Activated CD8-positive, alpha-beta T cell treated with anti-CD3 and anti-CD28 coated beads for 36 hours (primary cell): Measurements from ENCODE around the gene MEGF9. TPM values are rescaled to one million over a fixed set of nuclear protein-coding genes. Genes with fewer than 3 reads are reported as not detected.

Experiments
- ATAC-seq: fragments of 200-7000 bp; cut with Tn5 transposase; one replicate; pipeline ENCODE4 v1.10.0; 2021; ENCODE audit warnings: mild to moderate bottlenecking, moderate library complexity
- CTCF ChIA-PET: fragments of 350-600 bp; sonication (Branson Sonifier 250); formaldehyde crosslinking; loops from one replicate; lab custom pipeline; 2021; ENCODE audit warnings: antibody characterized with exemption; lab: Charles Lee
- POLR2A ChIA-PET: fragments of 350-600 bp; sonication (Branson Sonifier 250); formaldehyde crosslinking; loops from one replicate; lab custom pipeline; 2021; ENCODE audit warnings: antibody characterized with exemption; lab: Charles Lee
- DNase-seq: peaks from one replicate; pipeline ENCODE4 v3.0.0-alpha.2; 2020
- H3K27ac Mint-ChIP-seq: one replicate; pipeline ENCODE4 v1.8.0; 2021; ENCODE audit warnings: mild to moderate bottlenecking, mixed read lengths
- H3K27me3 Mint-ChIP-seq: one replicate; pipeline ENCODE4 v1.8.0; 2021; ENCODE audit warnings: mixed read lengths
- H3K36me3 Mint-ChIP-seq: one replicate; pipeline ENCODE4 v1.8.0; 2021; ENCODE audit warnings: low read depth, mixed read lengths
- H3K4me1 Mint-ChIP-seq: one replicate; pipeline ENCODE4 v1.8.0; 2021; ENCODE audit warnings: low read depth, mixed read lengths
- H3K4me3 Mint-ChIP-seq: one replicate; pipeline ENCODE4 v1.8.0; 2021; ENCODE audit warnings: mild to moderate bottlenecking, moderate library complexity, mixed read lengths
- H3K9me3 Mint-ChIP-seq: one replicate; pipeline ENCODE4 v1.8.0; 2021; ENCODE audit warnings: mixed read lengths
- CTCF ChIP-seq: fragments of 200-600 bp; IDR thresholded peaks from one replicate; pipeline ENCODE4 v1.8.0; 2022; ENCODE audit warnings: antibody characterized with exemption, mild to moderate bottlenecking
- intact Hi-C: fragments of 100-400 bp; cut with micrococcal nuclease; formaldehyde crosslinking; loops from one replicate; pipeline ENCODE4 v1.10.0; 2022
- total RNA-seq, 2 experiments: library from RNA; stranded (reverse); gene quantifications; one replicate each; pipeline ENCODE4 v1.2.3, GENCODE V29; 2021

MEGF9 gene
- total RNA-seq, 2 experiments from 2014 or later = 3.0 to 3.2 TPM

- ChIA-PET CTCF (interaction anchor here (2.7 kb wide), 1 partner anchor 110 kb away, joined by 9 read pairs; no protein-coding TSS in a partner anchor), POLR2A (no interaction called here)
- Mint-ChIP-seq H3K9me3 (no peaks in the 10 kb centered on the region), H3K27me3 (no peaks in the 10 kb centered on the region), H3K36me3 (no peaks in the 10 kb centered on the region), H3K4me3 (no peak overlapping the region), H3K4me1 (peaks cover 6% of the 10 kb centered on the region), H3K27ac (no peak overlapping the region)
- ATAC-seq (peak; percentile 49), DNase-seq (no peak)
- peak; percentile 33 for TF ChIP-seq CTCF
- intact Hi-C loops = no loop called here
Measured at GRCh38 chr9:120729791-120730241, 15.5 kb upstream of the MEGF9 start.

DNA sequence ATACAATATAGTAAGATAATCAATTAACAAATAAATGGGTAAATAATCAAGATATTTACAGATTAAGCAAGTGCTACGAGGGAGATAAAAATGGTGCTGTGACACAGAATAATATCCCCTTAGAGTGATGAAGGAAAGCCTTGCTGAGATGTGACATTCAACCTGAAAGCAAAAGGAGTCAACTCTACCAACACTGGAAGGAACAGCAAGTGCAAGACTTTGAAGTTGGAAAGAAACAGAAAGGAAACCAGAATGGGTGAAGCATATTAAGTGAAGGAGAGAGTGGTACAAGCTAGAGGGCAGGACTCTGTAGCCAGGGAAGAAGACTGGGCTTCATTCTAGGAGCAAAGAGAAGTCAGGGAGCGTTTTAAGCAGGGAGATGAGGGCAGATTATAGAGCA lies 12.2 kb upstream of the MEGF9 start:
- TF ChIP-seq CTCF = no peak
- no peak for DNase-seq
- intact Hi-C loops = no loop called here
- Mint-ChIP-seq H3K36me3 (no peaks in the 10 kb centered on the region), H3K4me3 (no peak overlapping the region), H3K9me3 (no peaks in the 10 kb centered on the region), H3K27me3 (no peaks in the 10 kb centered on the region), H3K4me1 (peaks cover 6% of the 10 kb centered on the region), H3K27ac (no peak overlapping the region)
- POLR2A ChIA-PET = interaction anchor here (1.5 kb wide), 1 partner anchor 12 kb away, joined by 3 read pairs; no protein-coding TSS in a partner anchor
- ATAC-seq = peak; percentile 70
- CTCF ChIA-PET = interaction anchor here (1.0 kb wide), 1 partner anchor 333 kb away, joined by 4 read pairs; no protein-coding TSS in a partner anchor

GRCh38 chr9:120725907-120726306 lies 11.6 kb upstream of the MEGF9 start:
- no peak for TF ChIP-seq CTCF
- no peaks in the 10 kb centered on the region for H3K9me3 Mint-ChIP-seq
- ATAC-seq = no peak
- peaks cover 6% of the 10 kb centered on the region for H3K4me1 Mint-ChIP-seq
- ChIA-PET CTCF (interaction anchor here (1.0 kb wide), 1 partner anchor 334 kb away, joined by 4 read pairs; no protein-coding TSS in a partner anchor), POLR2A (interaction anchor here (1.5 kb wide), 1 partner anchor 11 kb away, joined by 3 read pairs; no protein-coding TSS in a partner anchor)
- no peaks in the 10 kb centered on the region for H3K27me3 Mint-ChIP-seq
- no peak overlapping the region for H3K27ac Mint-ChIP-seq
- intact Hi-C loops = no loop called here
- H3K4me3 Mint-ChIP-seq = no peak overlapping the region
- DNase-seq = no peak
- no peaks in the 10 kb centered on the region for H3K36me3 Mint-ChIP-seq

GRCh38 chr9:120724757-120725400 lies 10.6 kb upstream of the MEGF9 start:
- H3K27ac Mint-ChIP-seq = no peak overlapping the region
- no peaks in the 10 kb centered on the region for H3K36me3 Mint-ChIP-seq
- POLR2A ChIA-PET = interaction anchor here (1.7 kb wide), 1 partner anchor 9 kb away, joined by 3 read pairs; no protein-coding TSS in a partner anchor
- peaks cover 6% of the 10 kb centered on the region for H3K4me1 Mint-ChIP-seq
- CTCF ChIA-PET = interaction anchor here (1.8 kb wide), 1 partner anchor 105 kb away, joined by 4 read pairs; no protein-coding TSS in a partner anchor
- intact Hi-C loops = no loop called here
- no peaks in the 10 kb centered on the region for H3K9me3 Mint-ChIP-seq
- ATAC-seq (no peak), DNase-seq (no peak)
- no peak overlapping the region for H3K4me3 Mint-ChIP-seq
- H3K27me3 Mint-ChIP-seq = no peaks in the 10 kb centered on the region
- no peak for TF ChIP-seq CTCF

DNA sequence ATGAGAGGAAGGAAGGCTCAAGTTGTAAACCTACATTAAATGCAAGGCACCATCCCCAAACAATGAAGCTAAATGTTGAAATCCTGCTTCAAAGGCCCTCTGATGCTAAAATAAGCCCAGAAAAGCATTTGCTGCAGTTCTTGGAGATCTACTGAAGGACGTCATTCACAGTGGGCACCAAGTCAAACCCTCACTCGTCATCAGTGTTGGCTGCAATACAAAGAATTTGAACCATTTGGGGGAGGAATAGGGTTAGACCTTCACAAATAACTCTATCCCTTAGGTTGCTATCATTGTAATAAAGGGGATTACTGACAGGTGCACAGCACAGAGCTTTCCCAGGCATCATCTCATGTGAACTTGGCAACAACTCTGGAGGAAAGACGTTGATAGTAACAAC lies 9.3 kb upstream of the MEGF9 start:
- ChIA-PET CTCF (interaction anchor here (1.8 kb wide), 1 partner anchor 104 kb away, joined by 4 read pairs; no protein-coding TSS in a partner anchor), POLR2A (interaction anchor here (0.6 to 1.7 kb wide), 2 partner anchors 8 to 344 kb away, joined by 3 read pairs; no protein-coding TSS in a partner anchor)
- Mint-ChIP-seq H3K27me3 (no peaks in the 10 kb centered on the region), H3K4me3 (no peak overlapping the region), H3K4me1 (peaks cover 3% of the 10 kb centered on the region), H3K9me3 (no peaks in the 10 kb centered on the region), H3K36me3 (no peaks in the 10 kb centered on the region), H3K27ac (no peak overlapping the region)
- intact Hi-C loops = no loop called here
- TF ChIP-seq CTCF = no peak
- no peak for ATAC-seq
- no peak for DNase-seq
